Lung (tissue), 12 donors: ENCODE data around the gene PSENEN. TPM values are rescaled to one million over a fixed set of nuclear protein-coding genes. Genes with fewer than 3 reads are reported as not detected.

Experiments used
- ATAC-seq: fragments of 200-7000 bp; cut with Tn5 transposase; one replicate; pipeline ENCODE4 v1.9.1; 2020; ENCODE audit warnings: moderate number of reproducible peaks; ENCODE audit not compliant: insufficient read depth, low FRiP score
- DNase-seq, 3 donors: peaks; one replicate each; pipeline ENCODE4 v3.0.0-alpha.2; 2013 to 2017
- H3K27ac ChIP-seq, 2 donors: one replicate each; pipeline ENCODE4 v1.5.1; 2013; ENCODE audit warnings: mild to moderate bottlenecking in 2 of 2, moderate library complexity in 2 of 2, control low read depth in 1 of 2, inconsistent platforms in 1 of 2, low read depth in 1 of 2, low read length in 1 of 2
- H3K27me3 ChIP-seq, 3 donors: one replicate each; pipeline ENCODE4 v1.5.1; 2013; ENCODE audit warnings: low read length in 2 of 3; ENCODE audit not compliant: control insufficient read depth in 3 of 3, insufficient read depth in 3 of 3
- H3K36me3 ChIP-seq, 4 donors: one replicate each; pipeline ENCODE4 v1.5.1; 2013; ENCODE audit warnings: low read length in 4 of 4, mild to moderate bottlenecking in 1 of 4, moderate library complexity in 1 of 4; ENCODE audit not compliant: control insufficient read depth in 4 of 4, insufficient read depth in 4 of 4
- H3K4me1 ChIP-seq, 5 donors: one replicate each; pipeline ENCODE4 v1.5.1; 2013; ENCODE audit warnings: low read length in 5 of 5, mild to moderate bottlenecking in 2 of 5, moderate library complexity in 1 of 5; ENCODE audit not compliant: control insufficient read depth in 5 of 5, insufficient read depth in 5 of 5
- H3K4me3 ChIP-seq: one replicate; pipeline ENCODE4 v1.5.1; 2013; ENCODE audit warnings: mild to moderate bottlenecking, control low read depth, moderate library complexity
- H3K9ac ChIP-seq, 2 donors: one replicate each; pipeline ENCODE4 v1.5.1; 2013; ENCODE audit warnings: low read length in 2 of 2, control low read depth in 1 of 2; ENCODE audit not compliant: insufficient read depth in 1 of 2
- H3K9me3 ChIP-seq, 4 donors: one replicate each; pipeline ENCODE4 v1.5.1; 2013; ENCODE audit warnings: low read length in 3 of 4, mild to moderate bottlenecking in 1 of 4, moderate library complexity in 1 of 4; ENCODE audit not compliant: control insufficient read depth in 4 of 4, insufficient read depth in 3 of 4
- WGBS, 2 donors: extraction: QIAGEN DNeasy Blood & Tissue Kit; methylation state at CpG; one replicate each; pipeline ENCODE4 v1.1.7; 2013; 5-methylcytosine and 5-hydroxymethylcytosine counted together
- polyA plus RNA-seq, 2 donors: library from polyadenylated mRNA; stranded (reverse); fragments of 200-250 nt; gene quantifications; one replicate each; pipeline ENCODE4 v1.2.1, GENCODE V29; 2013
- total RNA-seq, 2 donors: library from RNA; depleted of rRNA in 1 of 2; stranded (reverse); fragments of >200 nt in 1 of 2; gene quantifications; one replicate each; pipeline ENCODE4 v1.2.1, GENCODE V29; 2014 to 2021
- TF ChIP-seq, protein P1 (sequence below): IDR thresholded peaks from 2 replicates; pipeline ENCODE4 v1.5.1; 2012; ENCODE audit warnings: mild to moderate bottlenecking; ENCODE audit errors: control extremely low read depth, extremely low read depth
- donor health status: control.
- donor health status: control.
- donor health status: Bipolar disorder and iron deficiency.
- donor health status: healthy.
- donor health status: DM: yes; HTN: yes; CAD: no.

The PSENEN gene
- total and polyA plus RNA-seq, 4 donors: 36.8 to 196 (median 107) TPM

DNA sequence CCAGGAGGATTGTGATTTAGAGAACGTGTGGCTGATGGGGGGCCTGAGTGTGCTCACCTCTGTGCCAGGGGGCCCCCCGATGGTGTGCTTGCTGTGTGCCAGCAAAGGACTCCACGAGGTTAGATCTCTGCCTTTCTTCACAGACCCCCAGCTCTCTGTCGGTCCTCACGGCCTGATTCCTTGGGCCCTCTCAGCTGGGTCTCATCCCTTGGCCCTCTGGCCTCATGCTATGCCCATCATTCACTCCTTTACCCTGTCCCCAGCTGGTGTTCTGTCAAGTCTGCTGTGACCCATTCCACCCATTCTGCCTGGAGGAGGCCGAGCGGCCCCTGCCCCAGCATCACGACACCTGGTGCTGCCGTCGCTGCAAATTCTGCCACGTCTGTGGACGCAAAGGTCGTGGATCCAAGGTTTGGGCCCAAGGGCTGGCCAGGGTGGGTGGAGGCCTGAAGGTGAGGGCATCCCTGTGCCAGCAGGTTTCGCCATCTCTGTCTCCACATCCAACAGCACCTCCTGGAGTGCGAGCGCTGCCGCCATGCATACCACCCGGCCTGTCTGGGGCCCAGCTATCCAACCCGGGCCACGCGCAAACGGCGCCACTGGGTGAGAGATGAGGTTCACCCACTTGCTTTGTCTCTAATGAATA is 20.1 kb upstream of the PSENEN start:
- TF ChIP-seq, protein P1, sequence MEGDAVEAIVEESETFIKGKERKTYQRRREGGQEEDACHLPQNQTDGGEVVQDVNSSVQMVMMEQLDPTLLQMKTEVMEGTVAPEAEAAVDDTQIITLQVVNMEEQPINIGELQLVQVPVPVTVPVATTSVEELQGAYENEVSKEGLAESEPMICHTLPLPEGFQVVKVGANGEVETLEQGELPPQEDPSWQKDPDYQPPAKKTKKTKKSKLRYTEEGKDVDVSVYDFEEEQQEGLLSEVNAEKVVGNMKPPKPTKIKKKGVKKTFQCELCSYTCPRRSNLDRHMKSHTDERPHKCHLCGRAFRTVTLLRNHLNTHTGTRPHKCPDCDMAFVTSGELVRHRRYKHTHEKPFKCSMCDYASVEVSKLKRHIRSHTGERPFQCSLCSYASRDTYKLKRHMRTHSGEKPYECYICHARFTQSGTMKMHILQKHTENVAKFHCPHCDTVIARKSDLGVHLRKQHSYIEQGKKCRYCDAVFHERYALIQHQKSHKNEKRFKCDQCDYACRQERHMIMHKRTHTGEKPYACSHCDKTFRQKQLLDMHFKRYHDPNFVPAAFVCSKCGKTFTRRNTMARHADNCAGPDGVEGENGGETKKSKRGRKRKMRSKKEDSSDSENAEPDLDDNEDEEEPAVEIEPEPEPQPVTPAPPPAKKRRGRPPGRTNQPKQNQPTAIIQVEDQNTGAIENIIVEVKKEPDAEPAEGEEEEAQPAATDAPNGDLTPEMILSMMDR: no peak
- H3K36me3 ChIP-seq: peaks cover 15 to 90% (median 46%) of the 10 kb centered on the region in 4 donors
- 94 to 97% methylated on average over 23 of the region's 23 CpGs for WGBS, 2 donors

GRCh38 chr19:35727053-35727955 is 18.1 kb upstream of the PSENEN start:
- H3K36me3 ChIP-seq: peaks cover 15 to 96% (median 50%) of the 10 kb centered on the region in 4 donors
- H3K9me3 ChIP-seq: no peaks in the 10 kb centered on the region
- H3K4me1 ChIP-seq: no peaks in the 10 kb centered on the region
- H3K9ac ChIP-seq: no peak overlapping the region
- H3K27ac ChIP-seq: no peak overlapping the region
- no peak for ATAC-seq
- TF ChIP-seq, protein P1: no peak
- 96 to 98% methylated on average over 25 of the region's 25 CpGs for WGBS, 2 donors
- no peak for DNase-seq
- H3K27me3 ChIP-seq: no peaks in the 10 kb centered on the region
- H3K4me3 ChIP-seq: no peak overlapping the region

More for the DNA sequence above, 20.1 kb upstream of the PSENEN start:
- Histone ChIP-seq H3K4me1 (peaks cover 0 to 2% (median 0%) of the 10 kb centered on the region in 5 donors), H3K27me3 (no peaks in the 10 kb centered on the region), H3K9me3 (no peaks in the 10 kb centered on the region), H3K27ac (no peak overlapping the region), H3K4me3 (no peak overlapping the region), H3K9ac (no peak overlapping the region)
- ATAC-seq (no peak), DNase-seq (no peak)

DNA sequence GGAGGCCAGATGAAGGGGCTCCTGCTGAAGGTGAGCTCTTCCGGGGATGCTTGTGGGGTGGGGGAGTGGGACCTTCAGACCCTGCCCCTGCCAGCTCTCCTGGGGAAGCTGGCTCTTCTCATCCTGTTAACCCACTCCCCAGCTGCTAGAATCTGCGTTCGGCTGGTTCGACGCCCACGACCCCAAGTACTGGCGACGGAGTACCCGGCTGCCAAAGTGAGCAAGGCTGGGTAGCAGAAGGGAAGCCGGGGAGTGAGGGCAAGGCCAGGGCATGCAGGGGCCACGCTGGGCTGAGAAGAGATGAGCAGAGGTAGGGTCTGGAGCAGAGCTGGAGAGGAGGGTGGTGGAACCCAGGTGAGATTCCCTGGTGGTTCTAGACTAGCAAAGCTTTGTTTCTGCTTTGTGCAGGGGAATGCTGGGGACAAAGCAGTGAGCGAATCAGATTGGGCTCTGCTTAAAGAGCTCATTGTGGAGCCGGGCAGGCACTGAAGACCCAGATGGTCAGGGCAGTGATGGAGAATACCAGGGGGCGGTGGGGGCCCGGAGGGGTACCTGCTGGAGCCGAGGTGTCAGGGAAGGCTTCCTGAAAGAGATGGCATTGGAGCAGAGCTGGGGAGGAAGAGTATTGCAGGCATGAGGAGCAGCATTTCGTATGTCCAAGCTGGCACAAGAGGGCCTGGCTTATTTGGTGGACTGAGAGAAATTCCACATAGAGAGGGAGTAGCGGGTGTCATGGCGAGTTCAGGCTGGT is 17.3 kb upstream of the PSENEN start:
- WGBS, 2 donors: 94 to 97% methylated on average over 19 of the region's 19 CpGs
- H3K27ac ChIP-seq: no peak overlapping the region
- H3K27me3 ChIP-seq: no peaks in the 10 kb centered on the region
- no peak for DNase-seq
- H3K36me3 ChIP-seq: peaks cover 15 to 95% (median 45%) of the 10 kb centered on the region in 4 donors
- no peak for ATAC-seq
- H3K4me3 ChIP-seq: no peak overlapping the region
- TF ChIP-seq, protein P1: no peak
- H3K9ac ChIP-seq: no peak overlapping the region
- no peaks in the 10 kb centered on the region for H3K4me1 ChIP-seq
- no peaks in the 10 kb centered on the region for H3K9me3 ChIP-seq
